NT2/D1 (cell line): Measurements from ENCODE around the gene SELENOO.

ENCODE experiments used
- DNase-seq: peaks from one replicate; pipeline ENCODE4 v3.0.0-alpha.2; 2011; ENCODE audit warnings: low read depth, low spot score
- H3K27me3 ChIP-seq: 2 replicates; pipeline ENCODE4 v1.6.0; 2011; ENCODE audit warnings: mild to moderate bottlenecking; ENCODE audit not compliant: insufficient read length, insufficient read depth
- H3K36me3 ChIP-seq: 2 replicates; pipeline ENCODE4 v1.6.1; 2011; ENCODE audit warnings: mild to moderate bottlenecking, low read length, mixed read lengths; ENCODE audit not compliant: insufficient read depth, insufficient read length
- H3K4me1 ChIP-seq: 2 replicates; pipeline ENCODE4 v1.5.1; 2011; ENCODE audit not compliant: insufficient read depth, insufficient read length
- H3K4me3 ChIP-seq: 2 replicates; pipeline ENCODE4 v1.5.1; 2011; ENCODE audit warnings: low read depth; ENCODE audit not compliant: insufficient read length
- H3K9ac ChIP-seq: 2 replicates; pipeline ENCODE4 v1.6.0; 2011; ENCODE audit warnings: low read depth; ENCODE audit not compliant: insufficient read length
- H3K9me3 ChIP-seq: 2 replicates; pipeline ENCODE4 v1.5.1; 2011; ENCODE audit warnings: mild to moderate bottlenecking, low read length; ENCODE audit not compliant: insufficient read depth
- SUZ12 ChIP-seq: IDR thresholded peaks from 2 replicates; pipeline ENCODE4 v1.6.1; 2011; ENCODE audit not compliant: insufficient read length, insufficient read depth; ENCODE audit errors: extremely low read depth
- YY1 ChIP-seq: IDR thresholded peaks from 2 replicates; pipeline ENCODE4 v1.6.1; 2011; ENCODE audit not compliant: insufficient read length, insufficient read depth
- ZNF274 ChIP-seq: IDR thresholded peaks from 2 replicates; pipeline ENCODE4 v1.6.1; 2011; ENCODE audit warnings: mild to moderate bottlenecking, low read depth, low read length

The SELENOO gene

DNA sequence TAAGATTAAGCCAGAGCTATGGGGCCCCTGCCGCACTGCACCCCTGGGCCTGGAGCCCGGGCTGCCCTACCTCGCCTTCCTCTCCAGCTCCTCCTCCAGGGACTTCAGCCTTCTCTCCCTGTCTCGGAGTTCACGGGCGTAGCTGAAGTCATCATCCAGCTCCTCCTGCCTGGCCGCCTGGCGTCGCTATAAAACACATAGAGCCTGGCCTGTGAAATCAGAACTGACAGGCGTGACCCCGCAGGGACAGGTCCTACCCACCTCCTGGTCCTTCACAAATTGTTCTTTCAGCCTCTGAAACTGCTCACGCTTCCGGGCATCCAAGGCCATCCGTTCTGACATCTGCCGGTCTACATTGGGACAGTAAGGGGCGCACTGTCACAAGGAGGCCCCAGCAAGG lies 23.3 kb downstream of the SELENOO start:
- Histone ChIP-seq H3K9me3 (no peaks in the 10 kb centered on the region), H3K9ac (no peak overlapping the region), H3K27me3 (no peaks in the 10 kb centered on the region), H3K36me3 (peaks cover 66% of the 10 kb centered on the region), H3K4me3 (no peak overlapping the region), H3K4me1 (peaks cover 7% of the 10 kb centered on the region)
- TF ChIP-seq ZNF274 (no peak), YY1 (no peak), SUZ12 (no peak)
- DNase-seq, result no peak

DNA sequence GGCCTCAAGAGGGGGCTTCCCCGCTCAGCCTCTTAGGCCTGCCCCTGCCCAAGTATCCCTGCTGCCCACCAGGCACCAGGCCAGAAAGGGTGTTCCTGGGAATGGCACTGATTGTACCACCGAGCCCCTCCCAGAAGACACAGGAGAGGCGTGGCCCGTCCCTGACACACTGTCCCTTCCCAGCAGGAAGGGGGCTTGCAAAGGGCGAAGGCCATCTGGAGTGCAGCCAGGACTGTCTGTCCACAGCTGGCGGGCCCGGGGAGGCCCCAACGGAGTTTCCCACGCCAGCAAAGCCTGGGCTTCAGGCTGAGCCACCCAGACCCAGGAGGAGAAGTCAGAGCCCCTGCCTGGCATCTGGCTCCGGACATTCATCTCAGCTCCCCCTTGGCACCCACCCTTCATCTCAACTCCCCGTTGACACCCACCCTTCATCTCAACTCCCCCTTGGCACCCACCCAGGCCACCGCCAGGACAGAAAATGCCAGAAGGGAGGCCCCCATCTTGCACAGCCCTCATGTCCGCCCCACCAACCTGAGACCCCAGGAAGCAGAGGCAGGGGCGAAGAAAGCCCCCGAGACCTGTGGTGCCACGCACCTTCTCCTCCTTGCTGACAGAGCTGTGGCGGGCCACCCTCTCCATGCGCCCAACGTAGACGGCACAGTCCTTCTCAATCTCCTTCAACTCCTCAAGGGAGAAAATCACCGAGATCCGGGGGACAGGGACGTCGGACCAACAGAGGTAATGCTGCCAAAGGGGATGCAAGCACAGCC lies 24.6 kb downstream of the SELENOO start:
- H3K9me3 ChIP-seq, result no peaks in the 10 kb centered on the region
- no peak for TF ChIP-seq ZNF274
- no peak for TF ChIP-seq YY1
- no peak for TF ChIP-seq SUZ12
- H3K9ac ChIP-seq, result no peak overlapping the region
- no peak overlapping the region for H3K4me3 ChIP-seq
- H3K27me3 ChIP-seq, result no peaks in the 10 kb centered on the region
- DNase-seq, result no peak
- H3K4me1 ChIP-seq, result peaks cover 2% of the 10 kb centered on the region
- H3K36me3 ChIP-seq, result peaks cover 61% of the 10 kb centered on the region

GRCh38 chr22:50226063-50226874 lies 25.5 kb downstream of the SELENOO start:
- Histone ChIP-seq H3K9me3 (no peaks in the 10 kb centered on the region), H3K4me1 (peaks cover 2% of the 10 kb centered on the region), H3K36me3 (peaks cover 53% of the 10 kb centered on the region), H3K4me3 (no peak overlapping the region), H3K27me3 (no peaks in the 10 kb centered on the region), H3K9ac (no peak overlapping the region)
- no peak for DNase-seq
- no peak for TF ChIP-seq SUZ12
- TF ChIP-seq YY1, result no peak
- TF ChIP-seq ZNF274, result no peak

DNA sequence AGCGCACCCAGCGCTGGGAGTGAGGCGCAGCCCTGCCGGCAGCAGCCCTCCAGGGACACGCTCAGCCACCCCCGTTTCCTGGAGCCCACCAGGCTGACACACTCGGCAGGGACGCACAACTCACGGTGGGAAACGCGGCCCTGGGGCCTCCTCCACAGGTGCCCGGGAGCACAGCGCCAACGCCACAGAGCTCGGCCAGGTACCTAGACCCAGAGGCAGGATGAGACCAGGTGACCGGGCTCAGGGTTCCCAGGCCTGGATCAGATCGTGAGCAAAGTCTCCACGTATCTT lies 26.0 kb downstream of the SELENOO start:
- Histone ChIP-seq H3K4me3 (no peak overlapping the region), H3K9ac (no peak overlapping the region), H3K9me3 (no peaks in the 10 kb centered on the region), H3K36me3 (peaks cover 47% of the 10 kb centered on the region), H3K27me3 (no peaks in the 10 kb centered on the region), H3K4me1 (peaks cover 2% of the 10 kb centered on the region)
- TF ChIP-seq SUZ12, result no peak
- TF ChIP-seq YY1, result no peak
- TF ChIP-seq ZNF274, result no peak
- DNase-seq, result no peak

DNA sequence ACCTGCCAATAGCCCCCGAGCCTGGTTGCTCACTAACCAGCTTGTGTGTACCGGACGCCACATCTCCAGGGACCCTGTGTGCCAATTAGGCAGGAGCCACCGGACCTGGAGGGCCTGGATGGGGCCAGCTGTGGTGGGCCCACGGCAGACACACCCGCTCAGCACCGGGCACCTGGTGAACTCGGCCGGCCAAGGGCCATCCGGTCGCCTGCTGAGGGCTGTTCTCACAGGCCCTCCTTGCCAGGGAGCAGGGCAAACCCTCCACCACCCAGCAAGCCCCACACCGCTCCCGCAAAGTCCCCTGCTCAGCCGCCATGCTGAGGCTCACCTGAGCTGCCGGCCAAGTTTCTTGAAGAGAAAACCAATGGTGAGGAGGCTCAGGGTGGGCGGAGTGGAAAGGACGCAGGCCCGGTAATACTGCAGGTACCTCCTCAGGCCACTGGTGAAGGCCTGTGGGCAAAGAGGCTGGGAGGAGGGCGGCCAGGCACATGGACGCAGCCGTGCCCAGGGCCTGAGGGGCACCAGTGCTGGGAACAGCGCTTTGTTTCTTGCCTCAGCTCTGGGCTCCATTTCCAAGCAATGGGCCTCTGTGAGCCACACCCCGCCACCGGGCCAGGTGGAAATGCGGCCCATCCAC lies 26.9 kb downstream of the SELENOO start:
- no peak for DNase-seq
- H3K9me3 ChIP-seq, result no peaks in the 10 kb centered on the region
- H3K27me3 ChIP-seq, result no peaks in the 10 kb centered on the region
- H3K36me3 ChIP-seq, result peaks cover 39% of the 10 kb centered on the region
- H3K9ac ChIP-seq, result no peak overlapping the region
- TF ChIP-seq ZNF274, result no peak
- no peak for TF ChIP-seq YY1
- TF ChIP-seq SUZ12, result no peak
- H3K4me3 ChIP-seq, result no peak overlapping the region
- H3K4me1 ChIP-seq, result peaks cover 2% of the 10 kb centered on the region

- peaks cover 2% of the 10 kb centered on the region for H3K4me1 ChIP-seq
- peaks cover 37% of the 10 kb centered on the region for H3K36me3 ChIP-seq
- no peak for DNase-seq
- no peaks in the 10 kb centered on the region for H3K9me3 ChIP-seq
- H3K9ac ChIP-seq, result no peak overlapping the region
- TF ChIP-seq YY1 (no peak), SUZ12 (no peak), ZNF274 (no peak)
- H3K4me3 ChIP-seq, result no peak overlapping the region
- no peaks in the 10 kb centered on the region for H3K27me3 ChIP-seq
Observed at GRCh38 chr22:50228366-50228765, 27.6 kb downstream of the SELENOO start.

- H3K9me3 ChIP-seq, result peaks cover 2% of the 10 kb centered on the region; the same call in 1 of the 2 replicates
- H3K9ac ChIP-seq, result no peak overlapping the region
- TF ChIP-seq SUZ12 (no peak), ZNF274 (no peak), YY1 (no peak)
- peaks cover 2% of the 10 kb centered on the region for H3K4me1 ChIP-seq
- peaks cover 30% of the 10 kb centered on the region for H3K36me3 ChIP-seq
- no peaks in the 10 kb centered on the region for H3K27me3 ChIP-seq
- no peak overlapping the region for H3K4me3 ChIP-seq
- no peak for DNase-seq
Observed at GRCh38 chr22:50229370-50229769, 28.6 kb downstream of the SELENOO start.
